Epithelial cell of esophagus (primary cell): Measurements from ENCODE around the gene ATXN7.

Experiments
- DNase-seq: peaks from one replicate; pipeline ENCODE4 v3.0.0; 2010; ENCODE audit warnings: low read depth
- H3K4me3 ChIP-seq: 2 replicates; pipeline ENCODE4 v1.5.1; 2011; ENCODE audit warnings: mild to moderate bottlenecking, low read length, control low read depth
- TF ChIP-seq, protein P1 (sequence below): IDR thresholded peaks from 2 replicates; pipeline ENCODE4 v1.5.1; 2011; ENCODE audit warnings: low read depth, mild to moderate bottlenecking, low read length, control low read depth, inconsistent platforms; ENCODE audit not compliant: insufficient read depth; ENCODE audit errors: missing control alignments

The ATXN7 gene

DNA sequence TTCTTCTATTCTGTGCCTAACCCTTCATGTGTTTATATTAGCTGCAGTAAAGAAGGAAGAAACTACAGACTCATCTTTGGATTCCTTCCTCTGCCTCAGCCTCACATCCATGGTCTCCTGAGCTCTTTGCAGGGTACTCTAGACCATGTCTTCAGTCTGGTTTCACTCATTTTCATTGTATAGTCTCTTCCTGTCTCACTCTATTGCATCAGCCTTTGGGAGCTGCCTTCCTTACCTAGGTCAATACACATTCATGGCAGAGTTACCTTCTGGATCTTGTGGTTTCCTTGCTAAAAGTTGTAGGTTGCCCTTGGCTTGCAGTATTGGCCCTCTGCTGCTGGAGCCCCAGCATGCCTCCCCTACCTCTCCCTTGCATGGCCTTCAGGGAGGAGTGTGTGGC lies 80.0 kb downstream of the ATXN7 start:
- TF ChIP-seq, protein P1, sequence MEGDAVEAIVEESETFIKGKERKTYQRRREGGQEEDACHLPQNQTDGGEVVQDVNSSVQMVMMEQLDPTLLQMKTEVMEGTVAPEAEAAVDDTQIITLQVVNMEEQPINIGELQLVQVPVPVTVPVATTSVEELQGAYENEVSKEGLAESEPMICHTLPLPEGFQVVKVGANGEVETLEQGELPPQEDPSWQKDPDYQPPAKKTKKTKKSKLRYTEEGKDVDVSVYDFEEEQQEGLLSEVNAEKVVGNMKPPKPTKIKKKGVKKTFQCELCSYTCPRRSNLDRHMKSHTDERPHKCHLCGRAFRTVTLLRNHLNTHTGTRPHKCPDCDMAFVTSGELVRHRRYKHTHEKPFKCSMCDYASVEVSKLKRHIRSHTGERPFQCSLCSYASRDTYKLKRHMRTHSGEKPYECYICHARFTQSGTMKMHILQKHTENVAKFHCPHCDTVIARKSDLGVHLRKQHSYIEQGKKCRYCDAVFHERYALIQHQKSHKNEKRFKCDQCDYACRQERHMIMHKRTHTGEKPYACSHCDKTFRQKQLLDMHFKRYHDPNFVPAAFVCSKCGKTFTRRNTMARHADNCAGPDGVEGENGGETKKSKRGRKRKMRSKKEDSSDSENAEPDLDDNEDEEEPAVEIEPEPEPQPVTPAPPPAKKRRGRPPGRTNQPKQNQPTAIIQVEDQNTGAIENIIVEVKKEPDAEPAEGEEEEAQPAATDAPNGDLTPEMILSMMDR: no peak
- no peak overlapping the region for H3K4me3 ChIP-seq
- DNase-seq: no peak

DNA sequence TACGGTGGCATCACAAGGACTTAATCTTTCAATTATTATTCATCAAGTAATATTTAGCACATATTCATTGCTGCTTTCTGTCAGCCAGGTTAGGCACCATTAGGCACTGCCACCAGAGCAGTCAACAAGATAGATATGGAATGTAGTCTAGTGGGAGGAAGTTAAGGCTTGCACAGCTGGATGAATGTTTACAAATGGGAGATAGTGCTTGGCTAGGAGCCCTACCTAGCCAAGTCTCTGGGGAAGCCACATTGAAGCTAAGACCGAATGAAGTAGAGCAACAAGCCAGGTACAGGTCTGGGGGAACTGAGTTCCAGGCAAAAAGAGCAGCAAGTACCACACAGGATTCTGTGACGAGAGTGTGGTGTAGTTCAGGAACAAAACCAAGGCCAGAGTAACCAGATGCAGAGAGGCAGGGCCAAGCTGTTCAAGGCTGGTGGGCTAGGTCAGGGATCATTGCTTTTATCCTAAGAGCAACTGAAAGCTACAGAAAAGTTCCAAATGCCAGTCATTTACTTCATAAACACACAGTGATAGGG lies 82.0 kb downstream of the ATXN7 start:
- no peak for DNase-seq

DNA sequence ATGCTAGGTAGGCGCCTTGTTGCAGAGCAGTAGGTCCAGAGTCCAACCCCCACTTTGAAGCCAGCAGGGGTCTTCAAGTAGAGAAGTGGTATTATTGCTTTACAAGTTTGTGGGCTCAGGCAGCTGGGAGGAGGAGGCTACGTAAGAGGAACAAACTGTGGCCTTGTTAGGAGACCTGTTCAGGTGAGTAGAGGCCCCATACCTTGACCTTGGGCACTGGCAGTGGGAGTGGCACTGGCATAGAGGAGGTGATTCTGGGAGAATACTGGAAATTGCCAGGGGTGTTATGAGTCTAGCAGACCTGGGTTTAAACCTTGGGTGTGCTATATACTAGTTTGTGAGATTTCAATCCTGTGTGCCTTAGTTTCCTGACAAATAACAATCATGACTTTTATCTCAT lies 83.1 kb downstream of the ATXN7 start:
- H3K4me3 ChIP-seq: no peak overlapping the region
- TF ChIP-seq, protein P1: no peak
- DNase-seq: no peak

More for the DNA sequence above, 82.0 kb downstream of the ATXN7 start:
- no peak overlapping the region for H3K4me3 ChIP-seq
- TF ChIP-seq, protein P1: no peak

DNA sequence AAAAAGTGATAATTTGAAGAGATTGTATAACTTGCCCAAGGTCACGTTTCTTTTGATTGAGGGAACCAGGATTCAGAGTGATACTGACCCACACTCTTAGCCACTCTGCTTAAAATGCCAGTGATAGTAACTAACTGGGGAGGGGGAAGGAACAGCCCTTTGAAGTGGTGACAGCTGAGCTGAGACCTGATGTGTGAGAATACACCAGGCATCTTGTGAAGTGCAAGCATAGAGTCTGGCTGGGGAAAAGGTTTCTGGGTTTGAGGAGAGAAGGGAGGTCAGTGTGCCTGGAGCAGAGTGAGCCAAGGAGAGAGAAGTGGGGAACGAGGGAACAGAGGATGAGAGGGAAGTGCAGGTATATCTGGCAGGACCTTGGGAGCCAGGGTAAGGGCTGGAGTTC lies 83.9 kb downstream of the ATXN7 start:
- no peak overlapping the region for H3K4me3 ChIP-seq
- TF ChIP-seq, protein P1: no peak

DNA sequence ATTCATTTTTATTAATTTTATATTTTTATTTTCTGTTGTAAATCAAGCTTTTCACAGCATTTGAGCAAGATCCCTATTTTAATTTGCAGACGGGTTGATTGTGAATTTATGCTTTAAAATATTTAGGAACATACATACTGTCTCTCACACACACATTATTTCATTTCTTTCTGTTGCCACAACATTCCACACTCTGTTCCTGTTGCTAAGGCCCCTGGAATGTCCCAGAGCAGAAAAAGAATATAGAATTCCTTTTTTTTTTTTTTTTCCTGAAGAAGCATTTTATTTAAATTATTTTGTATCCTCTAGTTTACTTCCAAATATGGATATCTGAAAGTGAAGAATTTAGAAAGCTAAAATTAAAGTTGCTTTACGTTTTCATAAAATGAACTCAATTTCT lies 85.3 kb downstream of the ATXN7 start:
- DNase-seq: no peak
- H3K4me3 ChIP-seq: no peak overlapping the region
- TF ChIP-seq, protein P1: no peak

More for the DNA sequence above, 83.9 kb downstream of the ATXN7 start:
- no peak for DNase-seq

DNA sequence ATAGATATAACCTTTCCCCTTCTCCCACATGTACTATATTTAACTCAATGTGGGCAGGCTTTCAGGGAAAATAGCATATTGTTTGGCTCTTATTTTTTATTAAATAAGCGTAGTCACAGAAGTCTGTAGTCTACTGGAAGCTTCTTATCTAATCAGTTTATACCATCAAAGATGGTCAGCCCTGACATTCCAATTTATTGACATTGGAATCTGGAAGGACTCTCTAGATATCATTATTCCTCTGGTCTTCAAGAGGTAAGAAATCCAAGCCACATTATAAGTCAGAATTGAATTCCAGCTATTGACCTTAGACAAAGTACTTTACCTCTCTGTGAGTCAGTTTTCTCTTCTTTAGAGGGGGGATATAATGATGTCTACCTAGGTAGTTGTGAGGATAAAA lies 87.0 kb downstream of the ATXN7 start:
- TF ChIP-seq, protein P1: no peak
- no peak for DNase-seq
- no peak overlapping the region for H3K4me3 ChIP-seq

DNA sequence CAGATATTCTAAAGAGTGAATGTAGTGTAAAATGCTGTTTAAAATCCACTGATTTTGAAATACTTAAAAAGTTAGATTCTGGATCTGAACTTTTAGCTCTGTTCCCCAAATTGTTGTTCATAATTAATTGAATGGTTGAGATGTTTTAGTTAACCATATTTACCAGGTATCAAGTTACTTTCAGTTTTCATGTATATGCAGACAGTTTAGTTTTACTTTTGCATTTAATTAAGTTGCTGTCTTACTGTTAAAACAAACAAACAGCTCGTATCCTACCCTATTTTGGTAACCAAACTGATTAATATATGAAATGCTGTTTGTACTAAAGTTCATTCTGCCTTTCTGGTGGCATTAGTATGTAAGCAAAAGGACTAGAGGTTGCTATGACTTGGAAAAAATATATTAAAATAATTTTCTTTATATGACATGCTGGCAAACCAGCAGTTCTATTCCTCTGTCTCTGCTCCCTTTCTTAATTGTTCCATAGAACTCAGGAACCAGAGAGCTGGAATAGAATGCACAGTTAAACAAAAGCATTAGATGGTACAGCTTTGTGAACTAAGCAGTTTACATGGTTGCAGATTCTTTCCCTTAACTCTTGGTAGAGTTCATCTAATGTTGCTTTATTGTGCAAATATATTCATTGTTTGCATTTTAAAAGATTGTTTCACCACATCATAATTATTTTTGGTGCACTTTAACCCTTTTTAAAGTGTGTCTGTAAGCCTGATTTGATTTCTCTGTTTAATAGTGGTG lies 88.0 kb downstream of the ATXN7 start:
- H3K4me3 ChIP-seq: no peak overlapping the region

More for the DNA sequence above, 88.0 kb downstream of the ATXN7 start:
- TF ChIP-seq, protein P1: no peak
- DNase-seq: no peak
